HL-60 (cell line): Measurements from ENCODE around the gene C14orf132.

ENCODE experiments used
- DNase-seq, 2 experiments: peaks; one replicate each; pipeline ENCODE4 v3.0.0-alpha.2; 2010 to 2020; ENCODE audit warnings: low read depth in 1 of 2, low spot score in 1 of 2
- H3K27ac ChIP-seq: fragments of 250-450 bp; sonication (Bioruptor Pico); replicated peaks from 2 replicates; pipeline ENCODE4 v1.5.1; 2020; ENCODE audit warnings: mild to moderate bottlenecking, moderate library complexity
- H3K27me3 ChIP-seq: fragments of 250-450 bp; sonication (Bioruptor Pico); 2 replicates; pipeline ENCODE4 v1.5.1; 2021; ENCODE audit warnings: mild to moderate bottlenecking, moderate library complexity; ENCODE audit not compliant: insufficient read depth, poor library complexity, severe bottlenecking
- H3K4me3 ChIP-seq: replicated peaks from 2 replicates; pipeline ENCODE4 v1.5.1; 2011; ENCODE audit warnings: mild to moderate bottlenecking, control low read depth, low read length; ENCODE audit not compliant: insufficient read depth
- CTCF ChIP-seq: IDR thresholded peaks from one replicate; pipeline ENCODE4 v1.5.1; 2011; ENCODE audit warnings: low read length, control low read depth, inconsistent platforms; ENCODE audit not compliant: insufficient read depth
- GABPA ChIP-seq: IDR thresholded peaks from 2 replicates; pipeline ENCODE4 v1.6.1; 2012; ENCODE audit warnings: low read depth
- POLR2AphosphoS5 ChIP-seq: IDR thresholded peaks from 2 replicates; pipeline ENCODE4 v1.6.1; 2012; ENCODE audit warnings: low read depth
- REST ChIP-seq: IDR thresholded peaks from 2 replicates; pipeline ENCODE4 v1.6.1; 2012; ENCODE audit warnings: low read depth; ENCODE audit not compliant: insufficient replicate concordance
- SPI1 ChIP-seq: IDR thresholded peaks from 2 replicates; pipeline ENCODE4 v1.6.1; 2012; ENCODE audit warnings: low read depth, mild to moderate bottlenecking, borderline replicate concordance

C14orf132 gene

GRCh38 chr14:96100161-96101064 is 61.3 kb downstream of the C14orf132 start:
- Histone ChIP-seq H3K27ac (no peak overlapping the region), H3K27me3 (no peaks in the 10 kb centered on the region), H3K4me3 (no peak overlapping the region)
- TF ChIP-seq SPI1: no peak
- TF ChIP-seq GABPA: no peak
- TF ChIP-seq CTCF: peak; percentile 86
- peak; percentile 28 to 70 for DNase-seq

- no peak for TF ChIP-seq CTCF
- TF ChIP-seq REST: no peak
- no peak for TF ChIP-seq SPI1
- no peak for TF ChIP-seq GABPA
- TF ChIP-seq POLR2AphosphoS5: no peak
- no peak for DNase-seq
- no peaks in the 10 kb centered on the region for H3K27me3 ChIP-seq
- no peak overlapping the region for H3K27ac ChIP-seq
- H3K4me3 ChIP-seq: no peak overlapping the region
Observed at GRCh38 chr14:96102081-96102856, 63.1 kb downstream of the C14orf132 start.

GRCh38 chr14:96103075-96103474 is 63.9 kb downstream of the C14orf132 start:
- H3K4me3 ChIP-seq: no peak overlapping the region
- TF ChIP-seq CTCF: no peak
- TF ChIP-seq SPI1: no peak
- TF ChIP-seq GABPA: no peak
- TF ChIP-seq REST: no peak
- H3K27ac ChIP-seq: no peak overlapping the region
- no peaks in the 10 kb centered on the region for H3K27me3 ChIP-seq
- DNase-seq: no peak
